Activated CD4-positive, alpha-beta T cell treated with anti-CD3 and anti-CD28 coated beads for 36 hours (primary cell): ENCODE measurements around the gene ITPR2. TPM values are rescaled to one million over a fixed set of nuclear protein-coding genes. Genes with fewer than 3 reads are reported as not detected.

ENCODE experiments used
- ATAC-seq: fragments of 200-7000 bp; cut with Tn5 transposase; one replicate; pipeline ENCODE4 v1.10.0; 2021; ENCODE audit warnings: mild to moderate bottlenecking, moderate library complexity
- CTCF ChIA-PET: fragments of 350-600 bp; sonication (Branson Sonifier 250); formaldehyde crosslinking; loops from one replicate; lab custom pipeline; 2021; ENCODE audit warnings: antibody characterized with exemption; lab: Charles Lee
- POLR2A ChIA-PET: fragments of 350-600 bp; sonication (Branson Sonifier 250); formaldehyde crosslinking; loops from one replicate; lab custom pipeline; 2021; ENCODE audit warnings: antibody characterized with exemption, inconsistent platforms; lab: Charles Lee
- DNase-seq: peaks from one replicate; pipeline ENCODE4 v3.0.0-alpha.2; 2020
- H3K27ac Mint-ChIP-seq: one replicate; pipeline ENCODE4 v1.8.0; 2021; ENCODE audit warnings: mixed read lengths
- H3K27me3 Mint-ChIP-seq: one replicate; pipeline ENCODE4 v1.8.0; 2021; ENCODE audit warnings: mixed read lengths
- H3K36me3 Mint-ChIP-seq: one replicate; pipeline ENCODE4 v1.8.0; 2021; ENCODE audit warnings: low read depth, mixed read lengths
- H3K4me1 Mint-ChIP-seq: one replicate; pipeline ENCODE4 v1.8.0; 2021; ENCODE audit warnings: mixed read lengths
- H3K4me3 Mint-ChIP-seq: one replicate; pipeline ENCODE4 v1.8.0; 2021; ENCODE audit warnings: mild to moderate bottlenecking, moderate library complexity, mixed read lengths
- H3K9me3 Mint-ChIP-seq: one replicate; pipeline ENCODE4 v1.8.0; 2021; ENCODE audit warnings: low read depth, mixed read lengths
- intact Hi-C, 2 experiments: fragments of 100-400 bp; cut with DNase I in 1 of 2; cut with micrococcal nuclease in 1 of 2; formaldehyde crosslinking; loops; one replicate each; pipeline versions ENCODE4 v1.14.2 to v1.15.1; 2022 to 2024; cut with DNase I, micrococcal nuclease
- total RNA-seq, 2 experiments: library from RNA; stranded (reverse); gene quantifications; one replicate each; pipeline ENCODE4 v1.2.3, GENCODE V29; 2021

The ITPR2 gene
- total RNA-seq, 2 experiments from 2014 or later, result 27.3 to 28.6 TPM

- intact Hi-C loops, result no loop called here
- DNase-seq (no peak), ATAC-seq (no peak)
- H3K27ac Mint-ChIP-seq, result no peak overlapping the region
- no peaks in the 10 kb centered on the region for H3K27me3 Mint-ChIP-seq
- ChIA-PET CTCF (no interaction called here), POLR2A (no interaction called here)
- no peaks in the 10 kb centered on the region for H3K9me3 Mint-ChIP-seq
- peaks cover 4% of the 10 kb centered on the region for H3K36me3 Mint-ChIP-seq
- H3K4me1 Mint-ChIP-seq, result no peaks in the 10 kb centered on the region
- H3K4me3 Mint-ChIP-seq, result no peak overlapping the region
Measured at GRCh38 chr12:26359576-26359975, 473.4 kb downstream of the ITPR2 start.

- no peaks in the 10 kb centered on the region for H3K27me3 Mint-ChIP-seq
- no peak overlapping the region for H3K27ac Mint-ChIP-seq
- ATAC-seq (no peak), DNase-seq (no peak)
- intact Hi-C loops, result no loop called here
- no peak overlapping the region for H3K4me3 Mint-ChIP-seq
- CTCF ChIA-PET, result no interaction called here
- H3K9me3 Mint-ChIP-seq, result no peaks in the 10 kb centered on the region
- POLR2A ChIA-PET, result no interaction called here
- no peaks in the 10 kb centered on the region for H3K4me1 Mint-ChIP-seq
- H3K36me3 Mint-ChIP-seq, result peaks cover 3% of the 10 kb centered on the region
Measured at GRCh38 chr12:26358651-26359050, 474.3 kb downstream of the ITPR2 start.

GRCh38 chr12:26347300-26347699 lies 485.7 kb downstream of the ITPR2 start:
- Mint-ChIP-seq H3K4me1 (peaks cover 3% of the 10 kb centered on the region), H3K9me3 (no peaks in the 10 kb centered on the region), H3K36me3 (peaks cover 4% of the 10 kb centered on the region), H3K27me3 (no peaks in the 10 kb centered on the region), H3K27ac (no peak overlapping the region), H3K4me3 (no peak overlapping the region)
- POLR2A ChIA-PET, result no interaction called here
- ATAC-seq (no peak), DNase-seq (no peak)
- CTCF ChIA-PET, result interaction anchor here (0.6 to 2.5 kb wide), 3 partner anchors 12 to 250 kb away, joined by 3 to 6 read pairs (median 3); no protein-coding TSS in a partner anchor
- intact Hi-C loops, result no loop called here

- Mint-ChIP-seq H3K27me3 (no peaks in the 10 kb centered on the region), H3K27ac (no peak overlapping the region), H3K9me3 (no peaks in the 10 kb centered on the region), H3K4me3 (no peak overlapping the region), H3K4me1 (peaks cover 3% of the 10 kb centered on the region), H3K36me3 (peaks cover 4% of the 10 kb centered on the region)
- intact Hi-C loops, result no loop called here
- CTCF ChIA-PET, result interaction anchor here (0.6 to 2.5 kb wide), 3 partner anchors 11 to 249 kb away, joined by 3 to 6 read pairs (median 3); no protein-coding TSS in a partner anchor
- POLR2A ChIA-PET, result interaction anchor here (0.6 kb wide), 1 partner anchor 91 kb away, joined by 4 read pairs; no protein-coding TSS in a partner anchor
- DNase-seq (no peak), ATAC-seq (no peak)
Measured at GRCh38 chr12:26346736-26347135, 486.3 kb downstream of the ITPR2 start.

- Mint-ChIP-seq H3K27ac (no peak overlapping the region), H3K27me3 (no peaks in the 10 kb centered on the region), H3K36me3 (peaks cover 11% of the 10 kb centered on the region), H3K4me1 (peaks cover 3% of the 10 kb centered on the region), H3K4me3 (no peak overlapping the region), H3K9me3 (no peaks in the 10 kb centered on the region)
- ChIA-PET CTCF (no interaction called here), POLR2A (no interaction called here)
- ATAC-seq, result no peak
- DNase-seq, result no peak
- intact Hi-C loops, result no loop called here
Measured at GRCh38 chr12:26345471-26346003, 487.5 kb downstream of the ITPR2 start.

GRCh38 chr12:26341491-26341890 lies 491.5 kb downstream of the ITPR2 start:
- CTCF ChIA-PET, result no interaction called here
- H3K9me3 Mint-ChIP-seq, result no peaks in the 10 kb centered on the region
- no peak for DNase-seq
- POLR2A ChIA-PET, result no interaction called here
- no peak overlapping the region for H3K27ac Mint-ChIP-seq
- H3K4me3 Mint-ChIP-seq, result no peak overlapping the region
- H3K36me3 Mint-ChIP-seq, result peaks cover 32% of the 10 kb centered on the region
- H3K4me1 Mint-ChIP-seq, result peaks cover under 1% of the 10 kb centered on the region
- intact Hi-C loops, result no loop called here
- H3K27me3 Mint-ChIP-seq, result no peaks in the 10 kb centered on the region
- ATAC-seq, result no peak

GRCh38 chr12:26340649-26341048 lies 492.3 kb downstream of the ITPR2 start:
- intact Hi-C loops, result no loop called here
- no peaks in the 10 kb centered on the region for H3K4me1 Mint-ChIP-seq
- DNase-seq (no peak), ATAC-seq (no peak)
- POLR2A ChIA-PET, result no interaction called here
- no peaks in the 10 kb centered on the region for H3K27me3 Mint-ChIP-seq
- H3K36me3 Mint-ChIP-seq, result peaks cover 33% of the 10 kb centered on the region
- no peak overlapping the region for H3K4me3 Mint-ChIP-seq
- CTCF ChIA-PET, result no interaction called here
- no peaks in the 10 kb centered on the region for H3K9me3 Mint-ChIP-seq
- H3K27ac Mint-ChIP-seq, result no peak overlapping the region

GRCh38 chr12:26339976-26340375 lies 493.0 kb downstream of the ITPR2 start:
- peaks cover 2% of the 10 kb centered on the region for H3K9me3 Mint-ChIP-seq
- H3K4me1 Mint-ChIP-seq, result no peaks in the 10 kb centered on the region
- no peak overlapping the region for H3K4me3 Mint-ChIP-seq
- DNase-seq (no peak), ATAC-seq (no peak)
- peaks cover 38% of the 10 kb centered on the region for H3K36me3 Mint-ChIP-seq
- CTCF ChIA-PET, result no interaction called here
- intact Hi-C loops, result no loop called here
- POLR2A ChIA-PET, result no interaction called here
- no peaks in the 10 kb centered on the region for H3K27me3 Mint-ChIP-seq
- H3K27ac Mint-ChIP-seq, result no peak overlapping the region

GRCh38 chr12:26338586-26339572 lies 494.1 kb downstream of the ITPR2 start:
- intact Hi-C loops, result no loop called here
- no peaks in the 10 kb centered on the region for H3K27me3 Mint-ChIP-seq
- H3K4me1 Mint-ChIP-seq, result no peaks in the 10 kb centered on the region
- ChIA-PET POLR2A (no interaction called here), CTCF (no interaction called here)
- no peak for DNase-seq
- peaks cover 36% of the 10 kb centered on the region for H3K36me3 Mint-ChIP-seq
- H3K27ac Mint-ChIP-seq, result no peak overlapping the region
- no peak for ATAC-seq
- H3K4me3 Mint-ChIP-seq, result no peak overlapping the region
- H3K9me3 Mint-ChIP-seq, result peaks cover 2% of the 10 kb centered on the region

GRCh38 chr12:26335651-26336050 lies 497.3 kb downstream of the ITPR2 start:
- Mint-ChIP-seq H3K4me3 (no peak overlapping the region), H3K9me3 (peaks cover 5% of the 10 kb centered on the region), H3K27me3 (no peaks in the 10 kb centered on the region), H3K36me3 (peaks cover 27% of the 10 kb centered on the region), H3K27ac (no peak overlapping the region), H3K4me1 (no peaks in the 10 kb centered on the region)
- ATAC-seq (no peak), DNase-seq (no peak)
- CTCF ChIA-PET, result interaction anchor here (1.0 to 2.4 kb wide), 2 partner anchors 11 to 18 kb away, joined by 5 to 6 read pairs; no protein-coding TSS in a partner anchor
- POLR2A ChIA-PET, result no interaction called here
- intact Hi-C loops, result no loop called here

GRCh38 chr12:26334621-26335124 lies 498.3 kb downstream of the ITPR2 start:
- H3K4me1 Mint-ChIP-seq, result no peaks in the 10 kb centered on the region
- no peak overlapping the region for H3K4me3 Mint-ChIP-seq
- H3K27me3 Mint-ChIP-seq, result no peaks in the 10 kb centered on the region
- intact Hi-C loops, result no loop called here
- H3K36me3 Mint-ChIP-seq, result peaks cover 19% of the 10 kb centered on the region
- POLR2A ChIA-PET, result no interaction called here
- DNase-seq (no peak), ATAC-seq (no peak)
- H3K27ac Mint-ChIP-seq, result no peak overlapping the region
- peaks cover 5% of the 10 kb centered on the region for H3K9me3 Mint-ChIP-seq
- CTCF ChIA-PET, result interaction anchor here (2.4 kb wide), 1 partner anchor 12 kb away, joined by 6 read pairs; no protein-coding TSS in a partner anchor
